Measurements from ENCODE around the gene ACTA1. TPM values are rescaled to one million over a fixed set of nuclear protein-coding genes. Genes with fewer than 3 reads are reported as not detected.

The ACTA1 gene
- total RNA-seq, 2 experiments from 2014 or later, result not detected

- intact Hi-C loops (cut with micrococcal nuclease; ENCODE audit: unreplicated experiment), result no loop called here
- H3K4me1 ChIP-seq (ENCODE audit: insufficient read depth, low read length, poor library complexity, severe bottlenecking), result no peaks in the 10 kb centered on the region
- no peaks in the 10 kb centered on the region for H3K9me3 ChIP-seq (ENCODE audit: low read length)
- BruUV-seq (replicated peaks), result no TSS peak
- TF ChIP-seq EZH2phosphoT487 (IDR thresholded peaks at IDR 0.05; ENCODE audit: borderline replicate concordance, low read depth, low read length), result no peak
- no peak for TF ChIP-seq CTCF (conservative IDR thresholded peaks at IDR 0.05; ENCODE audit: low read length)
- no peak for DNase-seq (ENCODE audit: low spot score)
- ChIA-PET POLR2A (interaction anchor here (0.6 kb wide), 2 partner anchors 166 to 459 kb away, joined by 3 read pairs; no protein-coding TSS in a partner anchor), CTCF (ENCODE audit: unreplicated experiment) (interaction anchor here (0.5 kb wide), 1 partner anchor 203 kb away, joined by 3 read pairs; no protein-coding TSS in a partner anchor)
- no peak overlapping the region for H2AFZ ChIP-seq (ENCODE audit: low read length)
- no peaks in the 10 kb centered on the region for H4K20me1 ChIP-seq (ENCODE audit: insufficient read depth, low read length)
- no peak overlapping the region for H3K4me2 ChIP-seq (ENCODE audit: low read length)
- H3K36me3 ChIP-seq (ENCODE audit: insufficient read depth, low read length), result no peaks in the 10 kb centered on the region
- no peak overlapping the region for H3K27ac ChIP-seq (ENCODE audit: low read depth, low read length, poor library complexity, severe bottlenecking)
- no peaks in the 10 kb centered on the region for H3K9me2 ChIP-seq (ENCODE audit: insufficient read depth, low read length)
- H3K79me2 ChIP-seq (ENCODE audit: insufficient read depth, low read depth, low read length), result no peaks in the 10 kb centered on the region
- H3K4me3 ChIP-seq (ENCODE audit: low read depth, low read length, poor library complexity, severe bottlenecking), result no peak overlapping the region
Observed at GRCh38 chr1:229392936-229393335, 41.0 kb downstream of the ACTA1 start.

GRCh38 chr1:229390130-229390529 is 43.8 kb downstream of the ACTA1 start:
- POLR2A ChIA-PET, result no interaction called here
- BruUV-seq (replicated peaks), result no TSS peak
- H3K4me1 ChIP-seq (ENCODE audit: insufficient read depth, low read length, poor library complexity, severe bottlenecking), result no peaks in the 10 kb centered on the region
- H3K27ac ChIP-seq (ENCODE audit: low read depth, low read length, poor library complexity, severe bottlenecking), result no peak overlapping the region
- no peaks in the 10 kb centered on the region for H3K79me2 ChIP-seq (ENCODE audit: insufficient read depth, low read depth, low read length)
- H3K36me3 ChIP-seq (ENCODE audit: insufficient read depth, low read length), result no peaks in the 10 kb centered on the region
- intact Hi-C loops (cut with micrococcal nuclease; ENCODE audit: unreplicated experiment), result no loop called here
- H3K4me2 ChIP-seq (ENCODE audit: low read length), result no peak overlapping the region
- DNase-seq (ENCODE audit: low spot score), result no peak
- H3K4me3 ChIP-seq (ENCODE audit: low read depth, low read length, poor library complexity, severe bottlenecking), result no peak overlapping the region
- TF ChIP-seq EZH2phosphoT487 (IDR thresholded peaks at IDR 0.05; ENCODE audit: borderline replicate concordance, low read depth, low read length), result no peak
- TF ChIP-seq CTCF (conservative IDR thresholded peaks at IDR 0.05; ENCODE audit: low read length), result no peak
- CTCF ChIA-PET (ENCODE audit: unreplicated experiment), result interaction anchor here (0.6 kb wide), 1 partner anchor 10 kb away, joined by 3 read pairs; no protein-coding TSS in a partner anchor
- H3K9me3 ChIP-seq (ENCODE audit: low read length), result no peaks in the 10 kb centered on the region
- no peak overlapping the region for H2AFZ ChIP-seq (ENCODE audit: low read length)
- no peaks in the 10 kb centered on the region for H4K20me1 ChIP-seq (ENCODE audit: insufficient read depth, low read length)
- H3K9me2 ChIP-seq (ENCODE audit: insufficient read depth, low read length), result no peaks in the 10 kb centered on the region

- Histone ChIP-seq H3K4me2 (ENCODE audit: low read length) (no peak overlapping the region), H3K9me3 (ENCODE audit: low read length) (no peaks in the 10 kb centered on the region), H3K4me3 (ENCODE audit: low read depth, low read length, poor library complexity, severe bottlenecking) (no peak overlapping the region), H3K36me3 (ENCODE audit: insufficient read depth, low read length) (no peaks in the 10 kb centered on the region), H3K27ac (ENCODE audit: low read depth, low read length, poor library complexity, severe bottlenecking) (no peak overlapping the region), H3K9me2 (ENCODE audit: insufficient read depth, low read length) (no peaks in the 10 kb centered on the region), H2AFZ (ENCODE audit: low read length) (no peak overlapping the region), H4K20me1 (ENCODE audit: insufficient read depth, low read length) (no peaks in the 10 kb centered on the region), H3K79me2 (ENCODE audit: insufficient read depth, low read depth, low read length) (no peaks in the 10 kb centered on the region), H3K4me1 (ENCODE audit: insufficient read depth, low read length, poor library complexity, severe bottlenecking) (no peaks in the 10 kb centered on the region)
- CTCF ChIA-PET (ENCODE audit: unreplicated experiment), result no interaction called here
- no TSS peak for BruUV-seq (replicated peaks)
- TF ChIP-seq EZH2phosphoT487 (IDR thresholded peaks at IDR 0.05; ENCODE audit: borderline replicate concordance, low read depth, low read length), result no peak
- DNase-seq (ENCODE audit: low spot score), result no peak
- intact Hi-C loops (cut with micrococcal nuclease; ENCODE audit: unreplicated experiment), result no loop called here
- POLR2A ChIA-PET, result interaction anchor here (0.6 kb wide), 1 partner anchor 33 kb away, joined by 3 read pairs; no protein-coding TSS in a partner anchor
Observed at GRCh38 chr1:229388897-229389580, 44.9 kb downstream of the ACTA1 start.

All from OCI-LY7 (cell line).